Hippocampal formation (tissue), 2 donors: Measurements from ENCODE around the gene ELFN2.
"Not testable (repeated sequence)": the region's sequence is repeated elsewhere in the genome, so short reads cannot be mapped to it uniquely, and the experiment has no call there.

ENCODE experiments used
- DNase-seq, 2 donors: peaks; one replicate each; lab custom pipeline; 2025; lab: John Stamatoyannopoulos, UW

ELFN2 gene

GRCh38 chr22:37427135-37427710 is at the start of gene ELFN2:
Gene ELFN2 (minus strand): TSS chr22:37427479. CDS start chr22:37375534, 51,945 bp downstream.
- DNase-seq, result no peak

GRCh38 chr22:37476389-37477329 is 49.4 kb upstream of the ELFN2 start:
- no peak for DNase-seq

- no peak for DNase-seq
Observed at GRCh38 chr22:37474447-37475090, 47.3 kb upstream of the ELFN2 start.

- no peak for DNase-seq
Observed at GRCh38 chr22:37473437-37473946, 46.2 kb upstream of the ELFN2 start.

GRCh38 chr22:37472418-37473006 is 45.2 kb upstream of the ELFN2 start:
- no peak for DNase-seq

- no peak for DNase-seq
Observed at GRCh38 chr22:37471727-37472417, 44.6 kb upstream of the ELFN2 start.

- DNase-seq, result no peak
Observed at GRCh38 chr22:37470087-37470445, 42.8 kb upstream of the ELFN2 start.

- no peak for DNase-seq
Observed at GRCh38 chr22:37469416-37470086, 42.3 kb upstream of the ELFN2 start.

- DNase-seq, result not testable (repeated sequence)
Observed at GRCh38 chr22:37468201-37468695, 41.0 kb upstream of the ELFN2 start.

GRCh38 chr22:37467391-37467955 is 40.2 kb upstream of the ELFN2 start:
- DNase-seq, result no peak

GRCh38 chr22:37464181-37464580 is 36.9 kb upstream of the ELFN2 start:
- DNase-seq, result no peak

- DNase-seq, result no peak
Observed at GRCh38 chr22:37462983-37463382, 35.7 kb upstream of the ELFN2 start.

- no peak for DNase-seq
Observed at GRCh38 chr22:37462436-37462835, 35.2 kb upstream of the ELFN2 start.

- DNase-seq, result no peak
Observed at GRCh38 chr22:37461961-37462360, 34.7 kb upstream of the ELFN2 start.

GRCh38 chr22:37460684-37461083 is 33.4 kb upstream of the ELFN2 start:
- no peak for DNase-seq

- no peak for DNase-seq
Observed at GRCh38 chr22:37459206-37459605, 31.9 kb upstream of the ELFN2 start.

- peak in 1 of 2 donors; percentile 24 for DNase-seq
Observed at GRCh38 chr22:37457093-37457893, 30.0 kb upstream of the ELFN2 start.

GRCh38 chr22:37456346-37456745 is 29.1 kb upstream of the ELFN2 start:
- DNase-seq, result no peak

- DNase-seq, result no peak
Observed at GRCh38 chr22:37455896-37456295, 28.6 kb upstream of the ELFN2 start.
